H9 (cell line): Measurements from ENCODE around the gene SPECC1L. TPM values are rescaled to one million over a fixed set of nuclear protein-coding genes. Genes with fewer than 3 reads are reported as not detected.

Experiments
- DNase-seq: peaks from one replicate; pipeline ENCODE4 v3.0.0-alpha.2; 2017
- H2AFZ ChIP-seq: one replicate; pipeline ENCODE4 v1.6.1; 2013; ENCODE audit warnings: mild to moderate bottlenecking, low read length, control low read depth, moderate library complexity
- H2AK5ac ChIP-seq: 2 replicates; pipeline ENCODE4 v1.6.1; 2013; ENCODE audit warnings: low read length, control low read depth, mixed read lengths; ENCODE audit not compliant: insufficient read length
- H2BK120ac ChIP-seq: one replicate; pipeline ENCODE4 v1.6.1; 2013; ENCODE audit warnings: low read depth, mild to moderate bottlenecking, low read length, control low read depth, inconsistent platforms; ENCODE audit not compliant: poor library complexity, severe bottlenecking
- H2BK12ac ChIP-seq: 2 replicates; pipeline ENCODE4 v1.6.1; 2013; ENCODE audit warnings: low read length, control low read depth, mixed read lengths, low read depth; ENCODE audit not compliant: insufficient read length
- H2BK15ac ChIP-seq: 2 replicates; pipeline ENCODE4 v1.6.1; 2013; ENCODE audit warnings: low read depth, low read length, control low read depth
- H2BK20ac ChIP-seq: one replicate; pipeline ENCODE4 v1.6.1; 2013; ENCODE audit warnings: low read depth, mild to moderate bottlenecking, low read length, control low read depth, inconsistent platforms; ENCODE audit not compliant: poor library complexity, severe bottlenecking
- H2BK5ac ChIP-seq: 2 replicates; pipeline ENCODE4 v1.6.1; 2013; ENCODE audit warnings: low read length, control low read depth, mixed read lengths; ENCODE audit not compliant: insufficient read length
- H3K14ac ChIP-seq: 2 replicates; pipeline ENCODE4 v1.6.1; 2013; ENCODE audit warnings: low read length, control low read depth; ENCODE audit not compliant: insufficient read depth
- H3K18ac ChIP-seq: 2 replicates; pipeline ENCODE4 v1.6.1; 2013; ENCODE audit warnings: low read depth, mild to moderate bottlenecking, mixed read lengths, low read length, control low read depth; ENCODE audit not compliant: insufficient read length
- H3K23ac ChIP-seq: 2 replicates; pipeline ENCODE4 v1.6.1; 2013; ENCODE audit warnings: low read length, control low read depth, mixed read lengths, low read depth; ENCODE audit not compliant: insufficient read length
- H3K23me2 ChIP-seq: 2 replicates; pipeline ENCODE4 v1.6.1; 2013; ENCODE audit warnings: low read depth, mild to moderate bottlenecking, mixed read lengths, low read length, control low read depth; ENCODE audit not compliant: insufficient read length, poor library complexity, severe bottlenecking
- H3K27ac ChIP-seq: 2 replicates; pipeline ENCODE4 v1.5.1; 2013; ENCODE audit warnings: low read length, control low read depth, mixed read lengths, low read depth; ENCODE audit not compliant: insufficient read length
- H3K27me3 ChIP-seq: 2 replicates; pipeline ENCODE4 v1.6.1; 2013; ENCODE audit warnings: low read length, control low read depth, inconsistent platforms; ENCODE audit not compliant: insufficient read depth
- H3K4ac ChIP-seq: 2 replicates; pipeline ENCODE4 v1.6.1; 2013; ENCODE audit warnings: low read depth, mild to moderate bottlenecking, control low read depth, inconsistent platforms, low read length, moderate library complexity
- H3K4me1 ChIP-seq: 2 replicates; pipeline ENCODE4 v1.6.1; 2013; ENCODE audit warnings: low read length, control low read depth, inconsistent platforms; ENCODE audit not compliant: insufficient read depth
- H3K4me2 ChIP-seq: 2 replicates; pipeline ENCODE4 v1.6.1; 2013; ENCODE audit warnings: low read length, control low read depth, mixed read lengths; ENCODE audit not compliant: insufficient read length, insufficient read depth
- H3K56ac ChIP-seq: 2 replicates; pipeline ENCODE4 v1.6.1; 2013; ENCODE audit warnings: low read depth, mild to moderate bottlenecking, mixed read lengths, low read length, control low read depth; ENCODE audit not compliant: insufficient read length
- H3K79me1 ChIP-seq: 2 replicates; pipeline ENCODE4 v1.6.1; 2013; ENCODE audit warnings: low read depth, mild to moderate bottlenecking, moderate library complexity, low read length, control low read depth, inconsistent platforms; ENCODE audit not compliant: insufficient read depth, poor library complexity, severe bottlenecking
- H3K79me2 ChIP-seq: 2 replicates; pipeline ENCODE4 v1.6.1; 2013; ENCODE audit warnings: low read length, control low read depth, inconsistent platforms; ENCODE audit not compliant: insufficient read depth
- H3K9ac ChIP-seq: 2 replicates; pipeline ENCODE4 v1.6.1; 2013; ENCODE audit warnings: low read length, control low read depth, mixed read lengths; ENCODE audit not compliant: insufficient read length; ENCODE audit errors: extremely low read depth
- H3K9me3 ChIP-seq: one replicate; pipeline ENCODE4 v1.6.1; 2013; ENCODE audit warnings: low read depth, low read length, inconsistent platforms; ENCODE audit not compliant: control insufficient read depth
- H3T11ph ChIP-seq: one replicate; pipeline ENCODE4 v1.6.1; 2013; ENCODE audit warnings: mild to moderate bottlenecking, low read length, control low read depth, inconsistent platforms
- H4K20me1 ChIP-seq: one replicate; pipeline ENCODE4 v1.6.1; 2013; ENCODE audit not compliant: control insufficient read depth, insufficient read length, insufficient read depth
- H4K5ac ChIP-seq: 2 replicates; pipeline ENCODE4 v1.6.1; 2013; ENCODE audit warnings: low read depth, mild to moderate bottlenecking, mixed read lengths, low read length, control low read depth; ENCODE audit not compliant: insufficient read length
- H4K8ac ChIP-seq: replicated peaks from 2 replicates; pipeline ENCODE4 v1.6.1; 2013; ENCODE audit warnings: low read length, control low read depth, mixed read lengths, low read depth; ENCODE audit not compliant: insufficient read length
- H4K91ac ChIP-seq: 2 replicates; pipeline ENCODE4 v1.6.1; 2013; ENCODE audit warnings: low read depth, mild to moderate bottlenecking, moderate library complexity, mixed read lengths, low read length, control low read depth; ENCODE audit not compliant: insufficient read length
- H3K27ac Mint-ChIP-seq, 3 experiments: 2 replicates in 2 of 3; 3 replicates in 1 of 3; pipeline ENCODE4 v1.8.0; 2020 to 2021; ENCODE audit warnings: mixed read lengths in 3 of 3, mild to moderate bottlenecking in 1 of 3, moderate library complexity in 1 of 3
- H3K27me3 Mint-ChIP-seq: 2 replicates; pipeline ENCODE4 v1.8.0; 2021; ENCODE audit warnings: low read depth, mild to moderate bottlenecking, moderate library complexity, mixed read lengths
- H3K36me3 Mint-ChIP-seq, 3 experiments: 2 replicates in 2 of 3; 3 replicates in 1 of 3; pipeline ENCODE4 v1.8.0; 2020 to 2021; ENCODE audit warnings: low read depth in 3 of 3, mixed read lengths in 3 of 3; ENCODE audit not compliant: insufficient read depth in 1 of 3
- H3K4me1 Mint-ChIP-seq, 2 experiments: 2 replicates each; pipeline ENCODE4 v1.8.0; 2020; ENCODE audit warnings: mixed read lengths in 2 of 2
- H3K4me3 Mint-ChIP-seq, 2 experiments: 2 replicates in 1 of 2; 3 replicates in 1 of 2; pipeline ENCODE4 v1.8.0; 2020 to 2021; ENCODE audit warnings: mild to moderate bottlenecking in 2 of 2, mixed read lengths in 2 of 2, moderate library complexity in 1 of 2
- H3K9me3 Mint-ChIP-seq, 2 experiments: 2 replicates in 1 of 2; 3 replicates in 1 of 2; pipeline ENCODE4 v1.8.0; 2020; ENCODE audit warnings: mild to moderate bottlenecking in 2 of 2, mixed read lengths in 2 of 2, moderate library complexity in 1 of 2
- WGBS: extraction: QIAGEN DNeasy Blood & Tissue Kit; methylation state at CpG from one replicate; pipeline ENCODE4 v1.1.7; 2013; ENCODE audit warnings: missing lambda C conversion rate, low lambda C conversion rate, mixed read lengths; ENCODE audit not compliant: insufficient read length; ENCODE audit errors: extremely low coverage; 5-methylcytosine and 5-hydroxymethylcytosine counted together
- total RNA-seq: library from RNA; stranded (reverse); gene quantifications from 2 replicates; pipeline ENCODE4 v1.2.1, GENCODE V29; 2021
- TF ChIP-seq, protein P1 (sequence below): fragments of 200-600 bp; sonication (generic); conservative IDR thresholded peaks from 3 replicates; pipeline ENCODE4 v1.8.0; 2021; ENCODE audit warnings: antibody characterized with exemption, mild to moderate bottlenecking

SPECC1L gene
- total RNA-seq, 1 experiment from 2014 or later = 57.1 TPM

DNA sequence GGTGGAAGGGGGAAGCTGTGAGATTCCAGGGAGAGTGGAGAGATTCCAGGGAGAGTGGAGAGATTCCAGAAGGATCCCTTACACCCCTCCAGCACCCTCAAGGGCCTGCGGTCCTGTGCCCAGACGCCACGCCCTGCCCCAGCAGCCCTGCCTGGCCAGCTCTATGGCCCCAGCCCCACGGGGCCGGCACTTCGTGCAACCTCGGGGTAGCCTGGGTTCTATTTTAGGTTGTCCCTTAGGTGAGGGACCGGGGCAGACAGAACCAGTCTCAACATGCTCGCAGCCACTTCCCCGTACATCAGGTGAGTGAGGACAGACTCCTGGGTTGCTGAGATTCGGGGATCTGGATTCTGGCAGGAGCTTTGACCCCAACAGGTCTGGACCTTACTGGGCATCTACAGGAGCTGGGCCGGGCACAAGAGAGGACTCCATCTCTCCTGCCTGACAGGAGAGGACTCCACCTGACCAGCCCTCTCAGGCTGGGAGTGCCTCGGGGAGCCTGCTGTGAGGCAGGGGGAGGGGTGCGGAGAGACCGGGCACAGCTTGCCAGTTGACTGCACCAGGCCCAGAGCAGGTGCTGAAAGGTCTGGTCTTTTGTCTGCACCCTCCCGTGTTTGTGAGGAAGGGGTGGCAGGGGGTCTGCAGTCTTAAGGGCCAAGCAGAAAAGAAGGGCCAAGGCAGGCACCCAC is 148.3 kb downstream of the SPECC1L start:
- Histone ChIP-seq H3K56ac (no peak overlapping the region), H3K27ac (no peak overlapping the region), H3K79me2 (no peaks in the 10 kb centered on the region), H3K9me3 (no peaks in the 10 kb centered on the region), H3T11ph (no peak overlapping the region), H2BK15ac (no peak overlapping the region), H3K14ac (no peak overlapping the region), H2AFZ (no peak overlapping the region), H3K4me1 (no peaks in the 10 kb centered on the region; the same call in 1 of the 2 replicates), H3K4ac (no peak overlapping the region), H4K91ac (no peak overlapping the region), H3K23me2 (no peaks in the 10 kb centered on the region), H3K79me1 (no peaks in the 10 kb centered on the region), H4K8ac (no peak overlapping the region), H4K20me1 (no peaks in the 10 kb centered on the region), H3K4me2 (no peak overlapping the region), H2AK5ac (no peak overlapping the region), H2BK120ac (no peak overlapping the region), H3K23ac (no peak overlapping the region), H2BK20ac (no peak overlapping the region), H3K9ac (no peak overlapping the region), H4K5ac (no peak overlapping the region), H3K18ac (no peak overlapping the region), H3K27me3 (no peaks in the 10 kb centered on the region), H2BK12ac (no peak overlapping the region), H2BK5ac (no peak overlapping the region)
- DNase-seq = no peak
- Mint-ChIP-seq H3K27me3 (peaks cover 12% of the 10 kb centered on the region), H3K4me3 (no peak overlapping the region), H3K4me1 (peaks cover 16 to 22% of the 10 kb centered on the region in 2 experiments), H3K9me3 (no peaks in the 10 kb centered on the region; a peak in 1 of 5 replicates), H3K36me3 (peaks cover 4 to 16% (median 14%) of the 10 kb centered on the region in 3 experiments; a peak in 6 of 7 replicates), H3K27ac (peak overlapping the region in 2 of 3 experiments; percentile 61 to 66; a peak in 3 of 7 replicates)
- no CpG with 5 or more reads among the region's 16 CpGs for WGBS
- TF ChIP-seq, protein P1, sequence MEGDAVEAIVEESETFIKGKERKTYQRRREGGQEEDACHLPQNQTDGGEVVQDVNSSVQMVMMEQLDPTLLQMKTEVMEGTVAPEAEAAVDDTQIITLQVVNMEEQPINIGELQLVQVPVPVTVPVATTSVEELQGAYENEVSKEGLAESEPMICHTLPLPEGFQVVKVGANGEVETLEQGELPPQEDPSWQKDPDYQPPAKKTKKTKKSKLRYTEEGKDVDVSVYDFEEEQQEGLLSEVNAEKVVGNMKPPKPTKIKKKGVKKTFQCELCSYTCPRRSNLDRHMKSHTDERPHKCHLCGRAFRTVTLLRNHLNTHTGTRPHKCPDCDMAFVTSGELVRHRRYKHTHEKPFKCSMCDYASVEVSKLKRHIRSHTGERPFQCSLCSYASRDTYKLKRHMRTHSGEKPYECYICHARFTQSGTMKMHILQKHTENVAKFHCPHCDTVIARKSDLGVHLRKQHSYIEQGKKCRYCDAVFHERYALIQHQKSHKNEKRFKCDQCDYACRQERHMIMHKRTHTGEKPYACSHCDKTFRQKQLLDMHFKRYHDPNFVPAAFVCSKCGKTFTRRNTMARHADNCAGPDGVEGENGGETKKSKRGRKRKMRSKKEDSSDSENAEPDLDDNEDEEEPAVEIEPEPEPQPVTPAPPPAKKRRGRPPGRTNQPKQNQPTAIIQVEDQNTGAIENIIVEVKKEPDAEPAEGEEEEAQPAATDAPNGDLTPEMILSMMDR = no peak
